H9 (cell line): Measurements from ENCODE around the gene USP5. TPM values are rescaled to one million over a fixed set of nuclear protein-coding genes. Genes with fewer than 3 reads are reported as not detected.
"Not testable (repeated sequence)": the region's sequence is repeated elsewhere in the genome, so short reads cannot be mapped to it uniquely, and the experiment has no call there.

ENCODE experiments used
- DNase-seq: peaks from one replicate; pipeline ENCODE4 v3.0.0-alpha.2; 2017
- H2AFZ ChIP-seq: one replicate; pipeline ENCODE4 v1.6.1; 2013; ENCODE audit warnings: mild to moderate bottlenecking, low read length, control low read depth, moderate library complexity
- H2AK5ac ChIP-seq: 2 replicates; pipeline ENCODE4 v1.6.1; 2013; ENCODE audit warnings: low read length, control low read depth, mixed read lengths; ENCODE audit not compliant: insufficient read length
- H2BK120ac ChIP-seq: one replicate; pipeline ENCODE4 v1.6.1; 2013; ENCODE audit warnings: low read depth, mild to moderate bottlenecking, low read length, control low read depth, inconsistent platforms; ENCODE audit not compliant: poor library complexity, severe bottlenecking
- H2BK12ac ChIP-seq: 2 replicates; pipeline ENCODE4 v1.6.1; 2013; ENCODE audit warnings: low read length, control low read depth, mixed read lengths, low read depth; ENCODE audit not compliant: insufficient read length
- H2BK15ac ChIP-seq: 2 replicates; pipeline ENCODE4 v1.6.1; 2013; ENCODE audit warnings: low read depth, low read length, control low read depth
- H2BK20ac ChIP-seq: one replicate; pipeline ENCODE4 v1.6.1; 2013; ENCODE audit warnings: low read depth, mild to moderate bottlenecking, low read length, control low read depth, inconsistent platforms; ENCODE audit not compliant: poor library complexity, severe bottlenecking
- H2BK5ac ChIP-seq: 2 replicates; pipeline ENCODE4 v1.6.1; 2013; ENCODE audit warnings: low read length, control low read depth, mixed read lengths; ENCODE audit not compliant: insufficient read length
- H3K14ac ChIP-seq: 2 replicates; pipeline ENCODE4 v1.6.1; 2013; ENCODE audit warnings: low read length, control low read depth; ENCODE audit not compliant: insufficient read depth
- H3K18ac ChIP-seq: 2 replicates; pipeline ENCODE4 v1.6.1; 2013; ENCODE audit warnings: low read depth, mild to moderate bottlenecking, mixed read lengths, low read length, control low read depth; ENCODE audit not compliant: insufficient read length
- H3K23ac ChIP-seq: 2 replicates; pipeline ENCODE4 v1.6.1; 2013; ENCODE audit warnings: low read length, control low read depth, mixed read lengths, low read depth; ENCODE audit not compliant: insufficient read length
- H3K23me2 ChIP-seq: 2 replicates; pipeline ENCODE4 v1.6.1; 2013; ENCODE audit warnings: low read depth, mild to moderate bottlenecking, mixed read lengths, low read length, control low read depth; ENCODE audit not compliant: insufficient read length, poor library complexity, severe bottlenecking
- H3K27ac ChIP-seq: 2 replicates; pipeline ENCODE4 v1.5.1; 2013; ENCODE audit warnings: low read length, control low read depth, mixed read lengths, low read depth; ENCODE audit not compliant: insufficient read length
- H3K27me3 ChIP-seq: 2 replicates; pipeline ENCODE4 v1.6.1; 2013; ENCODE audit warnings: low read length, control low read depth, inconsistent platforms; ENCODE audit not compliant: insufficient read depth
- H3K4ac ChIP-seq: 2 replicates; pipeline ENCODE4 v1.6.1; 2013; ENCODE audit warnings: low read depth, mild to moderate bottlenecking, control low read depth, inconsistent platforms, low read length, moderate library complexity
- H3K4me1 ChIP-seq: 2 replicates; pipeline ENCODE4 v1.6.1; 2013; ENCODE audit warnings: low read length, control low read depth, inconsistent platforms; ENCODE audit not compliant: insufficient read depth
- H3K4me2 ChIP-seq: 2 replicates; pipeline ENCODE4 v1.6.1; 2013; ENCODE audit warnings: low read length, control low read depth, mixed read lengths; ENCODE audit not compliant: insufficient read length, insufficient read depth
- H3K56ac ChIP-seq: 2 replicates; pipeline ENCODE4 v1.6.1; 2013; ENCODE audit warnings: low read depth, mild to moderate bottlenecking, mixed read lengths, low read length, control low read depth; ENCODE audit not compliant: insufficient read length
- H3K79me1 ChIP-seq: 2 replicates; pipeline ENCODE4 v1.6.1; 2013; ENCODE audit warnings: low read depth, mild to moderate bottlenecking, moderate library complexity, low read length, control low read depth, inconsistent platforms; ENCODE audit not compliant: insufficient read depth, poor library complexity, severe bottlenecking
- H3K79me2 ChIP-seq: 2 replicates; pipeline ENCODE4 v1.6.1; 2013; ENCODE audit warnings: low read length, control low read depth, inconsistent platforms; ENCODE audit not compliant: insufficient read depth
- H3K9ac ChIP-seq: 2 replicates; pipeline ENCODE4 v1.6.1; 2013; ENCODE audit warnings: low read length, control low read depth, mixed read lengths; ENCODE audit not compliant: insufficient read length; ENCODE audit errors: extremely low read depth
- H3K9me3 ChIP-seq: one replicate; pipeline ENCODE4 v1.6.1; 2013; ENCODE audit warnings: low read depth, low read length, inconsistent platforms; ENCODE audit not compliant: control insufficient read depth
- H3T11ph ChIP-seq: one replicate; pipeline ENCODE4 v1.6.1; 2013; ENCODE audit warnings: mild to moderate bottlenecking, low read length, control low read depth, inconsistent platforms
- H4K20me1 ChIP-seq: one replicate; pipeline ENCODE4 v1.6.1; 2013; ENCODE audit not compliant: control insufficient read depth, insufficient read length, insufficient read depth
- H4K5ac ChIP-seq: 2 replicates; pipeline ENCODE4 v1.6.1; 2013; ENCODE audit warnings: low read depth, mild to moderate bottlenecking, mixed read lengths, low read length, control low read depth; ENCODE audit not compliant: insufficient read length
- H4K8ac ChIP-seq: replicated peaks from 2 replicates; pipeline ENCODE4 v1.6.1; 2013; ENCODE audit warnings: low read length, control low read depth, mixed read lengths, low read depth; ENCODE audit not compliant: insufficient read length
- H4K91ac ChIP-seq: 2 replicates; pipeline ENCODE4 v1.6.1; 2013; ENCODE audit warnings: low read depth, mild to moderate bottlenecking, moderate library complexity, mixed read lengths, low read length, control low read depth; ENCODE audit not compliant: insufficient read length
- H3K27ac Mint-ChIP-seq, 3 experiments: 2 replicates in 2 of 3; 3 replicates in 1 of 3; pipeline ENCODE4 v1.8.0; 2020 to 2021; ENCODE audit warnings: mixed read lengths in 3 of 3, mild to moderate bottlenecking in 1 of 3, moderate library complexity in 1 of 3
- H3K27me3 Mint-ChIP-seq: 2 replicates; pipeline ENCODE4 v1.8.0; 2021; ENCODE audit warnings: low read depth, mild to moderate bottlenecking, moderate library complexity, mixed read lengths
- H3K36me3 Mint-ChIP-seq, 3 experiments: 2 replicates in 2 of 3; 3 replicates in 1 of 3; pipeline ENCODE4 v1.8.0; 2020 to 2021; ENCODE audit warnings: low read depth in 3 of 3, mixed read lengths in 3 of 3; ENCODE audit not compliant: insufficient read depth in 1 of 3
- H3K4me1 Mint-ChIP-seq, 2 experiments: 2 replicates each; pipeline ENCODE4 v1.8.0; 2020; ENCODE audit warnings: mixed read lengths in 2 of 2
- H3K4me3 Mint-ChIP-seq, 2 experiments: 2 replicates in 1 of 2; 3 replicates in 1 of 2; pipeline ENCODE4 v1.8.0; 2020 to 2021; ENCODE audit warnings: mild to moderate bottlenecking in 2 of 2, mixed read lengths in 2 of 2, moderate library complexity in 1 of 2
- H3K9me3 Mint-ChIP-seq, 2 experiments: 2 replicates in 1 of 2; 3 replicates in 1 of 2; pipeline ENCODE4 v1.8.0; 2020; ENCODE audit warnings: mild to moderate bottlenecking in 2 of 2, mixed read lengths in 2 of 2, moderate library complexity in 1 of 2
- CTCF ChIP-seq: fragments of 200-600 bp; sonication (generic); conservative IDR thresholded peaks from 3 replicates; pipeline ENCODE4 v1.8.0; 2021; ENCODE audit warnings: antibody characterized with exemption, mild to moderate bottlenecking
- WGBS: extraction: QIAGEN DNeasy Blood & Tissue Kit; methylation state at CpG from one replicate; pipeline ENCODE4 v1.1.7; 2013; ENCODE audit warnings: missing lambda C conversion rate, low lambda C conversion rate, mixed read lengths; ENCODE audit not compliant: insufficient read length; ENCODE audit errors: extremely low coverage; 5-methylcytosine and 5-hydroxymethylcytosine counted together
- total RNA-seq: library from RNA; stranded (reverse); gene quantifications from 2 replicates; pipeline ENCODE4 v1.2.1, GENCODE V29; 2021

Gene USP5
- total RNA-seq, 1 experiment from 2014 or later = 143 TPM

- no peaks in the 10 kb centered on the region for H3K9me3 ChIP-seq
- no peak overlapping the region for H2BK15ac ChIP-seq
- H3K4ac ChIP-seq = no peak overlapping the region
- no peak overlapping the region for H3K4me2 ChIP-seq
- Mint-ChIP-seq H3K4me1 (peaks cover 38 to 50% of the 10 kb centered on the region in 2 experiments), H3K27ac (peak overlapping the region; percentile 47 to 91 (median 48); a peak in 5 of 7 replicates), H3K4me3 (no peak overlapping the region), H3K27me3 (no peaks in the 10 kb centered on the region), H3K36me3 (peaks cover 0 to 27% (median 27%) of the 10 kb centered on the region in 3 experiments; a peak in 5 of 7 replicates), H3K9me3 (peaks cover 0 to 3% of the 10 kb centered on the region in 2 experiments; a peak in 2 of 5 replicates)
- H4K5ac ChIP-seq = no peak overlapping the region
- H3K18ac ChIP-seq = peak overlapping the region; percentile 60
- peaks cover 5% of the 10 kb centered on the region; the same call in 1 of the 2 replicates for H3K4me1 ChIP-seq
- H3K23ac ChIP-seq = no peak overlapping the region
- H2BK20ac ChIP-seq = no peak overlapping the region
- no peak overlapping the region for H3K56ac ChIP-seq
- no CpG with 5 or more reads among the region's 2 CpGs for WGBS
- H2AK5ac ChIP-seq = no peak overlapping the region
- no peak overlapping the region for H4K91ac ChIP-seq
- H4K8ac ChIP-seq = no peak overlapping the region
- H3K27me3 ChIP-seq = no peaks in the 10 kb centered on the region
- peaks cover 6% of the 10 kb centered on the region for H3K23me2 ChIP-seq
- no peak overlapping the region for H2BK12ac ChIP-seq
- H3K14ac ChIP-seq = no peak overlapping the region
- H3K79me1 ChIP-seq = no peaks in the 10 kb centered on the region
- TF ChIP-seq CTCF = no peak
- no peak overlapping the region for H3T11ph ChIP-seq
- H3K9ac ChIP-seq = no peak overlapping the region
- DNase-seq = no peak
- no peak overlapping the region for H2AFZ ChIP-seq
- H3K27ac ChIP-seq = no peak overlapping the region
- H2BK5ac ChIP-seq = no peak overlapping the region
- H3K79me2 ChIP-seq = no peaks in the 10 kb centered on the region
- H4K20me1 ChIP-seq = no peaks in the 10 kb centered on the region
- no peak overlapping the region for H2BK120ac ChIP-seq
Measured at GRCh38 chr12:6888360-6888759, 36.4 kb downstream of the USP5 start.

- H3K4me1 ChIP-seq, H2BK5ac ChIP-seq, DNase-seq, H3K4ac ChIP-seq, H3K9ac ChIP-seq, H3K18ac ChIP-seq, H4K5ac ChIP-seq, H2BK20ac ChIP-seq, H3K27me3 Mint-ChIP-seq, H3K23ac ChIP-seq, H3K79me2 ChIP-seq, H2BK12ac ChIP-seq, H3K4me3 Mint-ChIP-seq, H2AFZ ChIP-seq, H4K91ac ChIP-seq, H4K8ac ChIP-seq, H3K79me1 ChIP-seq, H3T11ph ChIP-seq, H3K56ac ChIP-seq, H2BK15ac ChIP-seq, H3K27me3 ChIP-seq, H3K14ac ChIP-seq, H3K23me2 ChIP-seq, H3K27ac ChIP-seq, H4K20me1 ChIP-seq, H2AK5ac ChIP-seq, H2BK120ac ChIP-seq, H3K4me2 ChIP-seq, H3K9me3 Mint-ChIP-seq, H3K9me3 ChIP-seq: not testable (repeated sequence)
- peaks cover 38 to 50% of the 10 kb centered on the region in 2 experiments for H3K4me1 Mint-ChIP-seq
- H3K27ac Mint-ChIP-seq = peak overlapping the region in 1 of 3 experiments; percentile 47; a peak in 2 of 7 replicates
- H3K36me3 Mint-ChIP-seq = peaks cover 0 to 26% (median 23%) of the 10 kb centered on the region in 3 experiments; a peak in 5 of 7 replicates
- WGBS = no CpG with 5 or more reads among the region's 7 CpGs
Measured at GRCh38 chr12:6888794-6889193, 36.8 kb downstream of the USP5 start.
